H1 (cell line): Measurements from ENCODE around the gene FARS2. TPM values are rescaled to one million over a fixed set of nuclear protein-coding genes. Genes with fewer than 3 reads are reported as not detected.

ENCODE experiments used
- CTCF ChIA-PET: fragments of 300-600 bp; sonication (Branson Sonifier 250); formaldehyde crosslinking; loops from one replicate; lab custom pipeline; 2021; ENCODE audit not compliant: partially characterized antibody; lab: Charles Lee
- POLR2A ChIA-PET: fragments of 300-600 bp; sonication (Branson Sonifier 250); formaldehyde crosslinking; loops from one replicate; lab custom pipeline; 2021; ENCODE audit warnings: inconsistent platforms; ENCODE audit not compliant: partially characterized antibody; lab: Charles Lee
- DNase-seq, 2 experiments: peaks; one replicate each; pipeline versions ENCODE4 v3.0.0 to v3.0.0-alpha.2; 2010 to 2022; ENCODE audit warnings: low spot score in 2 of 2, low read depth in 1 of 2, mixed read lengths in 1 of 2
- FAIRE-seq: peaks from 2 replicates; lab custom pipeline; 2011; peaks lifted over from hg19 to GRCh38; lab: Jason Lieb, UNC
- H2AFZ ChIP-seq: 2 replicates; pipeline ENCODE4 v1.8.1; 2012; ENCODE audit warnings: low read length, inconsistent platforms
- H2AK5ac ChIP-seq: 2 replicates; pipeline ENCODE4 v1.6.1; 2013; ENCODE audit warnings: low read depth, low read length
- H2BK120ac ChIP-seq: replicated peaks from 2 replicates; pipeline ENCODE3; 2013; ENCODE audit warnings: low read depth, low read length, inconsistent platforms
- H2BK12ac ChIP-seq: 2 replicates; pipeline ENCODE4 v1.6.1; 2013; ENCODE audit warnings: low read depth, low read length
- H2BK15ac ChIP-seq: 2 replicates; pipeline ENCODE4 v1.6.1; 2013; ENCODE audit warnings: low read length
- H2BK20ac ChIP-seq: 2 replicates; pipeline ENCODE4 v1.6.1; 2013; ENCODE audit warnings: low read length
- H2BK5ac ChIP-seq: 2 replicates; pipeline ENCODE4 v1.6.1; 2013; ENCODE audit warnings: low read depth, low read length
- H3K14ac ChIP-seq: 2 replicates; pipeline ENCODE4 v1.6.1; 2013; ENCODE audit warnings: inconsistent platforms; ENCODE audit not compliant: insufficient read length
- H3K18ac ChIP-seq: 2 replicates; pipeline ENCODE4 v1.6.1; 2013; ENCODE audit warnings: low read length; ENCODE audit errors: extremely low read depth
- H3K23ac ChIP-seq: 2 replicates; pipeline ENCODE4 v1.6.1; 2013; ENCODE audit warnings: inconsistent platforms; ENCODE audit not compliant: insufficient read length
- H3K23me2 ChIP-seq: 2 replicates; pipeline ENCODE4 v1.6.1; 2013; ENCODE audit warnings: low read depth, low read length
- H3K27ac ChIP-seq: 2 replicates; pipeline ENCODE4 v1.6.1; 2011; ENCODE audit warnings: low read depth, low read length, inconsistent platforms
- H3K27me3 ChIP-seq, 4 experiments: replicated peaks in 1 of 4; 1 replicate in 1 of 4; 2 replicates in 3 of 4; pipeline versions ENCODE4 v1.6.1 to v1.8.1; 2011 to 2013; ENCODE audit warnings: low read length in 3 of 4, mild to moderate bottlenecking in 3 of 4, inconsistent platforms in 2 of 4, mixed read lengths in 2 of 4, moderate library complexity in 1 of 4; ENCODE audit not compliant: control insufficient read depth in 3 of 4, insufficient read depth in 3 of 4; ENCODE audit errors: extremely low read depth in 1 of 4
- H3K36me3 ChIP-seq, 4 experiments: 2 replicates each; pipeline versions ENCODE4 v1.6.1 to v1.8.1; 2011 to 2013; ENCODE audit warnings: mild to moderate bottlenecking in 4 of 4, low read length in 3 of 4, moderate library complexity in 2 of 4, control low read depth in 1 of 4, inconsistent platforms in 1 of 4; ENCODE audit not compliant: insufficient read depth in 4 of 4, control insufficient read depth in 2 of 4
- H3K4ac ChIP-seq: replicated peaks from 2 replicates; pipeline ENCODE3; 2013; ENCODE audit warnings: low read length, low read depth, mixed read lengths, inconsistent platforms; ENCODE audit not compliant: insufficient read length
- H3K4me1 ChIP-seq, 4 experiments: replicated peaks in 1 of 4; 1 replicate in 1 of 4; 2 replicates in 3 of 4; pipeline versions ENCODE4 v1.6.1 to v1.8.1; 2011 to 2013; ENCODE audit warnings: low read length in 3 of 4, inconsistent platforms in 2 of 4, mixed read lengths in 1 of 4; ENCODE audit not compliant: insufficient read depth in 4 of 4, control insufficient read depth in 3 of 4
- H3K4me2 ChIP-seq, 2 experiments: 2 replicates each; pipeline versions ENCODE4 v1.6.1 to v1.8.1; 2011 to 2013; ENCODE audit warnings: low read depth in 2 of 2, low read length in 2 of 2, control low read depth in 1 of 2, inconsistent platforms in 1 of 2, mild to moderate bottlenecking in 1 of 2; ENCODE audit not compliant: insufficient read depth in 1 of 2
- H3K4me3 ChIP-seq, 4 experiments: fragments of 200-600, 300-600 bp in 1 of 4; sonication (generic), shearing (Covaris generic), sonication (Bioruptor Twin) in 1 of 4; 2 replicates each; pipeline versions ENCODE4 v1.5.1 to v1.8.1; 2011 to 2016; ENCODE audit warnings: low read length in 4 of 4, low read depth in 3 of 4, control low read depth in 2 of 4, inconsistent platforms in 2 of 4, mild to moderate bottlenecking in 2 of 4, mixed read lengths in 1 of 4, moderate library complexity in 1 of 4; ENCODE audit not compliant: insufficient read depth in 2 of 4; ENCODE audit errors: extremely low read depth in 1 of 4
- H3K56ac ChIP-seq: replicated peaks from 2 replicates; pipeline ENCODE3; 2013; ENCODE audit warnings: low read depth, mild to moderate bottlenecking, mixed read lengths, low read length, inconsistent platforms; ENCODE audit not compliant: insufficient read length
- H3K79me1 ChIP-seq: 2 replicates; pipeline ENCODE4 v1.6.1; 2013; ENCODE audit warnings: low read depth, low read length, control low read depth
- H3K79me2 ChIP-seq, 2 experiments: 2 replicates each; pipeline versions ENCODE4 v1.6.1 to v1.8.1; 2012 to 2013; ENCODE audit warnings: low read length in 2 of 2, mild to moderate bottlenecking in 2 of 2, inconsistent platforms in 1 of 2; ENCODE audit not compliant: insufficient read depth in 2 of 2, control insufficient read depth in 1 of 2
- H3K9ac ChIP-seq, 4 experiments: replicated peaks in 1 of 4; 1 replicate in 1 of 4; 2 replicates in 3 of 4; pipeline versions ENCODE4 v1.6.1 to v1.8.1; 2011 to 2013; ENCODE audit warnings: low read depth in 3 of 4, low read length in 3 of 4, control low read depth in 2 of 4, mild to moderate bottlenecking in 2 of 4, moderate library complexity in 2 of 4, inconsistent platforms in 1 of 4; ENCODE audit errors: extremely low read depth in 1 of 4
- H3K9me3 ChIP-seq, 2 experiments: 2 replicates each; pipeline versions ENCODE4 v1.6.1 to v1.8.1; 2012 to 2013; ENCODE audit warnings: mild to moderate bottlenecking in 2 of 2, moderate library complexity in 2 of 2, control low read depth in 1 of 2, inconsistent platforms in 1 of 2, low read depth in 1 of 2, low read length in 1 of 2, mixed read lengths in 1 of 2; ENCODE audit not compliant: insufficient read depth in 2 of 2
- H4K20me1 ChIP-seq, 2 experiments: replicated peaks in 1 of 2; 2 replicates each; pipeline versions ENCODE3 to v1.8.1; 2011 to 2013; ENCODE audit warnings: inconsistent platforms in 2 of 2, low read length in 2 of 2, mild to moderate bottlenecking in 1 of 2; ENCODE audit not compliant: insufficient read depth in 2 of 2, control insufficient read depth in 1 of 2
- H4K5ac ChIP-seq: 2 replicates; pipeline ENCODE4 v1.6.1; 2013; ENCODE audit warnings: low read length, low read depth, mixed read lengths, inconsistent platforms; ENCODE audit not compliant: insufficient read length
- H4K8ac ChIP-seq: 2 replicates; pipeline ENCODE4 v1.8.0; 2013; ENCODE audit warnings: mild to moderate bottlenecking, moderate library complexity, low read length, inconsistent platforms; ENCODE audit not compliant: insufficient read depth; ENCODE audit errors: extremely low read depth
- H4K91ac ChIP-seq: replicated peaks from 2 replicates; pipeline ENCODE3; 2013; ENCODE audit warnings: low read length, mixed read lengths, inconsistent platforms; ENCODE audit not compliant: insufficient read length
- KDM4A ChIP-seq: IDR thresholded peaks from one replicate; pipeline ENCODE4 v1.7.1; 2012; ENCODE audit warnings: low read depth, mild to moderate bottlenecking, moderate library complexity, low read length, inconsistent platforms; ENCODE audit not compliant: severe bottlenecking
- POLR2A ChIP-seq, 2 experiments: IDR thresholded peaks; 1 replicate in 1 of 2; 2 replicates in 1 of 2; pipeline ENCODE4 v1.6.1; 2011; ENCODE audit warnings: low read depth in 2 of 2, low read length in 2 of 2, mild to moderate bottlenecking in 2 of 2; ENCODE audit errors: control extremely low read depth in 1 of 2
- SIX5 ChIP-seq: IDR thresholded peaks from 2 replicates; pipeline ENCODE4 v1.6.1; 2011; ENCODE audit warnings: mild to moderate bottlenecking, low read depth, low read length
- TAF7 ChIP-seq: optimal IDR thresholded peaks from 2 replicates; pipeline ENCODE3; 2011; ENCODE audit warnings: low read depth, mild to moderate bottlenecking, inconsistent platforms, low read length, moderate library complexity, borderline replicate concordance
- WGBS, 2 experiments: shearing (Covaris generic) in 1 of 2; methylation state at CpG; one replicate each; pipeline versions ENCODE4 v1.1.6 to v1.1.7; 2013 to 2015; ENCODE audit warnings: low lambda C conversion rate in 2 of 2, mixed read lengths in 2 of 2, inconsistent platforms in 1 of 2, low coverage in 1 of 2, missing lambda C conversion rate in 1 of 2; ENCODE audit not compliant: insufficient replicate concordance in 2 of 2, insufficient coverage in 1 of 2, insufficient read length in 1 of 2; ENCODE audit errors: extremely low coverage in 1 of 2, missing lambda C conversion rate in 1 of 2; 5-methylcytosine and 5-hydroxymethylcytosine counted together
- polyA plus RNA-seq, 7 experiments: library from polyadenylated mRNA; depleted of rRNA in 3 of 7; stranded (reverse) in 5 of 7; unstranded in 2 of 7; fragments of >200 nt in 5 of 7; fragments of 200-250 nt in 2 of 7; gene quantifications; 1 replicate in 5 of 7; 2 replicates in 1 of 7; 4 replicates in 1 of 7; pipeline versions ENCODE4 v1.2.1 to v1.2.3, GENCODE V29; 2011 to 2013; ENCODE audit warnings: missing spikeins in 2 of 7, mixed read lengths in 2 of 7
- total RNA-seq: library from RNA; stranded (reverse); fragmentation: NEBNext Ultra II Directional; extraction: Animal tissue kit (Norgen Biotek cat#: 25700); gene quantifications from 2 replicates; pipeline ENCODE4 v1.2.1, GENCODE V29; 2021

Gene FARS2
- total and polyA plus RNA-seq, 2 of the 8 experiments (the other 6 are each of a cell fraction or from before 2014, with no cell fraction given) = 11.7 to 14.4 TPM

DNA sequence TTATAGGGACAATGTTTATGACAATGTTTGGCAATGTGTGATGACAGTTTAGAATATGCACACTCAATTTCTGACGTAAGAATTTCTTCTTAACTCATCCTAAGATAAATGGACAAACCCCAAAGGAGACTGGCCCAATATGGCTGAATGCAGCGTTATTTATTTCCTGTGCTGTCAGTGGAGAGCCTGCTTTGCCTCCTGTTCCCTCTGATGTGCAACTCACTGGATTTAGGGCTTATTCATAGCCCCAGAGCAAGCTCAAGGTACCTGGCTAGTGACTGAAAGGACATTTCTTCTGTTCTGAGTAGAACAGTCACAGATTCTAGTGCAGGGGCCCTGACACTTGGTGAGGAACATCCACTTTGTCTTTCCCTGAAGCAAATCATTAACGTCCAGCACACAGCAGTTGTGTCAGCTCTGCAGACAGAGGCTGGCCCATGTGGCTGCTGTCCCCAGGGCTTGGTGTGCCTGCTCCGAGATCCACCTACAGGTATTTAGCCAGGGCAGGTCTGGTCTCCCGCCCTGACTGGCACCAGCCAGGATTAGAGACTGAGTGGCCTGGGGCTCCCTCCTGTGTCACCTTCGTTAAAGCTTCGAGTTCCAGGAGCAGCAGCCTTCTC lies 64.8 kb downstream of the FARS2 start:
- H3K56ac ChIP-seq = no peak overlapping the region
- H3K4me1 ChIP-seq = no peaks in the 10 kb centered on the region
- no peak for DNase-seq
- H3K9ac ChIP-seq = no peak overlapping the region
- peaks cover 0 to 12% (median 4%) of the 10 kb centered on the region in 4 experiments; a peak in 3 of 8 replicates for H3K36me3 ChIP-seq
- no peak overlapping the region for H3K27ac ChIP-seq
- H2BK120ac ChIP-seq = no peak overlapping the region
- H3K4me3 ChIP-seq = no peak overlapping the region
- H3K79me2 ChIP-seq = no peaks in the 10 kb centered on the region
- H2AFZ ChIP-seq = no peak overlapping the region
- peaks cover 26% of the 10 kb centered on the region in 2 experiments for H3K9me3 ChIP-seq
- no peak overlapping the region for H4K5ac ChIP-seq
- WGBS, 2 experiments = 89% methylated on average over 7 of the region's 7 CpGs; no CpG with 5 or more reads in 1 of the 2 experiments
- H4K91ac ChIP-seq = no peak overlapping the region
- no peak overlapping the region for H2BK12ac ChIP-seq
- CTCF ChIA-PET = interaction anchor here (1.0 kb wide), 1 partner anchor 28 kb away, joined by 3 read pairs; no protein-coding TSS in a partner anchor
- H3K4me2 ChIP-seq = no peak overlapping the region
- no peak overlapping the region for H4K8ac ChIP-seq
- no peak overlapping the region for H2BK20ac ChIP-seq
- no peak for TF ChIP-seq SIX5
- TF ChIP-seq KDM4A = no peak
- no peak for TF ChIP-seq POLR2A (IDR thresholded peaks at IDR 0.05; ENCODE audit: control extremely low read depth in 1 of 2, low read depth in 2 of 2, low read length in 2 of 2)
- no peak for TF ChIP-seq TAF7
- TF ChIP-seq, all 59 proteins: peak for 0
- no peak for FAIRE-seq
- Histone ChIP-seq H3K79me1 (no peaks in the 10 kb centered on the region; the same call in 1 of the 2 replicates), H3K18ac (no peak overlapping the region), H3K27me3 (no peaks in the 10 kb centered on the region), H3K4ac (no peak overlapping the region), H2AK5ac (no peak overlapping the region), H2BK5ac (no peak overlapping the region), H3K14ac (no peak overlapping the region), H3K23ac (no peak overlapping the region), H4K20me1 (peaks cover 2% of the 10 kb centered on the region in 2 experiments), H3K23me2 (no peaks in the 10 kb centered on the region; the same call in 1 of the 2 replicates), H2BK15ac (no peak overlapping the region)
- POLR2A ChIA-PET = no interaction called here
